Memory B cell (primary cell): ENCODE data around the gene WASF3.
"Not testable (repeated sequence)": the region's sequence is repeated elsewhere in the genome, so short reads cannot be mapped to it uniquely, and the experiment has no call there.

Source experiments
- ATAC-seq: fragments of 150-1000 bp; cut with Tn5 transposase; 2 replicates; pipeline ENCODE4 v1.10.0; 2021; ENCODE audit warnings: low read depth, mild to moderate bottlenecking, moderate library complexity
- DNase-seq, 2 donors: peaks; one replicate each; pipeline ENCODE4 v3.0.0; 2022; ENCODE audit warnings: low spot score in 2 of 2
- H3K27ac Mint-ChIP-seq: one replicate; pipeline ENCODE4 v1.8.0; 2022; ENCODE audit warnings: mild to moderate bottlenecking, moderate library complexity, mixed read lengths
- H3K27me3 Mint-ChIP-seq: one replicate; pipeline ENCODE4 v1.8.0; 2022; ENCODE audit warnings: mixed read lengths
- H3K36me3 Mint-ChIP-seq: one replicate; pipeline ENCODE4 v1.8.0; 2022; ENCODE audit warnings: mild to moderate bottlenecking, mixed read lengths
- H3K4me1 Mint-ChIP-seq: one replicate; pipeline ENCODE4 v1.8.0; 2022; ENCODE audit warnings: mixed read lengths
- H3K4me3 Mint-ChIP-seq: one replicate; pipeline ENCODE4 v1.8.0; 2022; ENCODE audit warnings: mild to moderate bottlenecking, moderate library complexity, mixed read lengths
- H3K9me3 Mint-ChIP-seq: one replicate; pipeline ENCODE4 v1.8.0; 2022; ENCODE audit warnings: mixed read lengths

The WASF3 gene

GRCh38 chr13:26614721-26615120, 57.2 kb downstream of the WASF3 start:
- H3K27me3 Mint-ChIP-seq, result peaks cover 13% of the 10 kb centered on the region

GRCh38 chr13:26616126-26616525, 58.6 kb downstream of the WASF3 start:
- Mint-ChIP-seq H3K36me3 (no peaks in the 10 kb centered on the region), H3K9me3 (no peaks in the 10 kb centered on the region)
- DNase-seq, result no peak

More at GRCh38 chr13:26614721-26615120, 57.2 kb downstream of the WASF3 start:
- DNase-seq (no peak), ATAC-seq (no peak)
- Mint-ChIP-seq H3K9me3 (no peaks in the 10 kb centered on the region), H3K4me3 (no peak overlapping the region), H3K4me1 (no peaks in the 10 kb centered on the region), H3K36me3 (no peaks in the 10 kb centered on the region), H3K27ac (no peak overlapping the region)

GRCh38 chr13:26618726-26619125, 61.2 kb downstream of the WASF3 start:
- DNase-seq (no peak), ATAC-seq (no peak)
- Mint-ChIP-seq H3K4me1 (no peaks in the 10 kb centered on the region), H3K27ac (no peak overlapping the region), H3K36me3 (no peaks in the 10 kb centered on the region), H3K4me3 (no peak overlapping the region), H3K9me3 (peaks cover 2% of the 10 kb centered on the region), H3K27me3 (peaks cover 11% of the 10 kb centered on the region)

More at GRCh38 chr13:26616126-26616525, 58.6 kb downstream of the WASF3 start:
- Mint-ChIP-seq H3K27me3 (peaks cover 9% of the 10 kb centered on the region), H3K4me3 (no peak overlapping the region), H3K27ac (no peak overlapping the region), H3K4me1 (no peaks in the 10 kb centered on the region)
- ATAC-seq, result no peak

GRCh38 chr13:26619358-26619757, 61.9 kb downstream of the WASF3 start:
- ATAC-seq, result no peak
- no peak for DNase-seq
- Mint-ChIP-seq H3K4me3 (no peak overlapping the region), H3K27ac (no peak overlapping the region), H3K4me1 (no peaks in the 10 kb centered on the region), H3K9me3 (peaks cover 7% of the 10 kb centered on the region), H3K36me3 (peaks cover 6% of the 10 kb centered on the region), H3K27me3 (peaks cover 11% of the 10 kb centered on the region)

- H3K27me3 Mint-ChIP-seq, result peaks cover 11% of the 10 kb centered on the region
- DNase-seq (no peak), ATAC-seq (no peak)
- H3K4me3 Mint-ChIP-seq, result no peak overlapping the region
- H3K4me1 Mint-ChIP-seq, result no peaks in the 10 kb centered on the region
- H3K27ac Mint-ChIP-seq, result no peak overlapping the region
- peaks cover 12% of the 10 kb centered on the region for H3K9me3 Mint-ChIP-seq
- H3K36me3 Mint-ChIP-seq, result peaks cover 6% of the 10 kb centered on the region
Measured at GRCh38 chr13:26621731-26622401, 64.4 kb downstream of the WASF3 start.

GRCh38 chr13:26623125-26623524, 65.6 kb downstream of the WASF3 start:
- no peak for DNase-seq
- H3K27ac Mint-ChIP-seq, result no peak overlapping the region
- H3K36me3 Mint-ChIP-seq, result peaks cover 6% of the 10 kb centered on the region
- ATAC-seq, result no peak
- H3K4me3 Mint-ChIP-seq, result no peak overlapping the region
- H3K9me3 Mint-ChIP-seq, result peaks cover 12% of the 10 kb centered on the region
- peaks cover 8% of the 10 kb centered on the region for H3K27me3 Mint-ChIP-seq
- H3K4me1 Mint-ChIP-seq, result no peaks in the 10 kb centered on the region

GRCh38 chr13:26624572-26624971, 67.1 kb downstream of the WASF3 start:
- DNase-seq, result no peak
- no peaks in the 10 kb centered on the region for H3K4me1 Mint-ChIP-seq
- H3K36me3 Mint-ChIP-seq, result peaks cover 6% of the 10 kb centered on the region
- H3K27ac Mint-ChIP-seq, result no peak overlapping the region
- ATAC-seq, result no peak
- H3K4me3 Mint-ChIP-seq, result no peak overlapping the region
- peaks cover 3% of the 10 kb centered on the region for H3K27me3 Mint-ChIP-seq
- peaks cover 12% of the 10 kb centered on the region for H3K9me3 Mint-ChIP-seq

GRCh38 chr13:26626271-26626670, 68.8 kb downstream of the WASF3 start:
- ATAC-seq (no peak), DNase-seq (no peak)
- Mint-ChIP-seq H3K27ac (no peak overlapping the region), H3K27me3 (peaks cover 2% of the 10 kb centered on the region), H3K9me3 (peaks cover 12% of the 10 kb centered on the region), H3K4me3 (no peak overlapping the region), H3K36me3 (peaks cover 6% of the 10 kb centered on the region), H3K4me1 (no peaks in the 10 kb centered on the region)

- H3K27me3 Mint-ChIP-seq, result no peaks in the 10 kb centered on the region
- H3K27ac Mint-ChIP-seq, result no peak overlapping the region
- H3K4me3 Mint-ChIP-seq, result no peak overlapping the region
- H3K4me1 Mint-ChIP-seq, result no peaks in the 10 kb centered on the region
- no peak for ATAC-seq
- no peak for DNase-seq
- H3K9me3 Mint-ChIP-seq, result peaks cover 10% of the 10 kb centered on the region
- H3K36me3 Mint-ChIP-seq, result peaks cover 6% of the 10 kb centered on the region
Measured at GRCh38 chr13:26628706-26629105, 71.2 kb downstream of the WASF3 start.

GRCh38 chr13:26629260-26629825, 71.9 kb downstream of the WASF3 start:
- no peak for DNase-seq
- Mint-ChIP-seq H3K27me3 (no peaks in the 10 kb centered on the region), H3K27ac (no peak overlapping the region), H3K4me1 (no peaks in the 10 kb centered on the region), H3K9me3 (peaks cover 4% of the 10 kb centered on the region), H3K4me3 (no peak overlapping the region), H3K36me3 (peaks cover under 1% of the 10 kb centered on the region)
- ATAC-seq, result no peak

- H3K9me3 Mint-ChIP-seq, DNase-seq, H3K27ac Mint-ChIP-seq, H3K27me3 Mint-ChIP-seq, ATAC-seq, H3K4me3 Mint-ChIP-seq, H3K36me3 Mint-ChIP-seq, H3K4me1 Mint-ChIP-seq: not testable (repeated sequence)
Measured at GRCh38 chr13:26635634-26636033, 78.2 kb downstream of the WASF3 start.

GRCh38 chr13:26636073-26636472, 78.6 kb downstream of the WASF3 start:
- not testable (repeated sequence) for DNase-seq, H3K9me3 Mint-ChIP-seq, H3K4me3 Mint-ChIP-seq, H3K27me3 Mint-ChIP-seq, ATAC-seq, H3K36me3 Mint-ChIP-seq, H3K4me1 Mint-ChIP-seq, H3K27ac Mint-ChIP-seq

- Mint-ChIP-seq H3K27ac (no peak overlapping the region), H3K36me3 (no peaks in the 10 kb centered on the region), H3K27me3 (peaks cover 7% of the 10 kb centered on the region), H3K4me1 (no peaks in the 10 kb centered on the region), H3K9me3 (peaks cover 7% of the 10 kb centered on the region), H3K4me3 (no peak overlapping the region)
- ATAC-seq (no peak), DNase-seq (no peak)
Measured at GRCh38 chr13:26646603-26647002, 89.1 kb downstream of the WASF3 start.

GRCh38 chr13:26651234-26651633, 93.8 kb downstream of the WASF3 start:
- Mint-ChIP-seq H3K27me3 (peaks cover 1% of the 10 kb centered on the region), H3K4me1 (no peaks in the 10 kb centered on the region), H3K36me3 (no peaks in the 10 kb centered on the region), H3K27ac (no peak overlapping the region), H3K4me3 (no peak overlapping the region), H3K9me3 (peaks cover 9% of the 10 kb centered on the region)
- no peak for DNase-seq
- ATAC-seq, result no peak

- Mint-ChIP-seq H3K27me3 (no peaks in the 10 kb centered on the region), H3K27ac (no peak overlapping the region), H3K4me1 (no peaks in the 10 kb centered on the region), H3K9me3 (peaks cover 9% of the 10 kb centered on the region), H3K4me3 (no peak overlapping the region), H3K36me3 (no peaks in the 10 kb centered on the region)
- no peak for ATAC-seq
- no peak for DNase-seq
Measured at GRCh38 chr13:26653310-26653709, 95.8 kb downstream of the WASF3 start.
